Suprapubic skin (tissue), 3 donors: ENCODE data around the gene FASTKD3.

ENCODE experiments used
- POLR2A ChIP-seq, 2 donors: fragments of 450-650 bp; IDR thresholded peaks; one replicate each; pipeline ENCODE4 v1.6.1; 2017; ENCODE audit warnings: antibody characterized with exemption in 2 of 2, mild to moderate bottlenecking in 2 of 2, moderate library complexity in 2 of 2
- TF ChIP-seq, protein P1 (sequence below), 2 donors: fragments of 200-600 bp in 1 of 2; fragments of 450-650 bp in 1 of 2; sonication (generic) in 1 of 2; IDR thresholded peaks; one replicate each; pipeline ENCODE4 v1.5.1; 2016 to 2019; ENCODE audit warnings: antibody characterized with exemption in 2 of 2, mild to moderate bottlenecking in 1 of 2, moderate library complexity in 1 of 2

DNA sequence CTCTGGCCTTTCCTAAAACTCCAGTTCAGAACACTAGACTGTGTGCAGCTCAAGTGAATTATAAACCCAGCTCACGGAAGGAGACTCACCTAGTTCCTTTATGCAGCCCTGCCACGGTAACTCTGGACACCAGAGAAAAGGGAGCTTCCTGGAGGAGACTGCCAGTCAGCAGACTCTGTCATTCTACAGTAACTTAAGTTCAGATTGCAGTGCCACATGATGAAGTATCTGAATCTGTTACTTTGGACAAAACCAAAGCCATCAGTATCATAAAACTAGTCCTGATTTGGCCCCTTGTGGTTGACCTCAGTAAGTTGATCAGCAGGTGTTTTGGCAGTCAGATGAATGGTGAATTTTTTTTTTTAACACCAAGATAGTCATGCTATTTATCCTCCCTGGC is 2.8 kb upstream of the FASTKD3 start:
- TF ChIP-seq, protein P1, sequence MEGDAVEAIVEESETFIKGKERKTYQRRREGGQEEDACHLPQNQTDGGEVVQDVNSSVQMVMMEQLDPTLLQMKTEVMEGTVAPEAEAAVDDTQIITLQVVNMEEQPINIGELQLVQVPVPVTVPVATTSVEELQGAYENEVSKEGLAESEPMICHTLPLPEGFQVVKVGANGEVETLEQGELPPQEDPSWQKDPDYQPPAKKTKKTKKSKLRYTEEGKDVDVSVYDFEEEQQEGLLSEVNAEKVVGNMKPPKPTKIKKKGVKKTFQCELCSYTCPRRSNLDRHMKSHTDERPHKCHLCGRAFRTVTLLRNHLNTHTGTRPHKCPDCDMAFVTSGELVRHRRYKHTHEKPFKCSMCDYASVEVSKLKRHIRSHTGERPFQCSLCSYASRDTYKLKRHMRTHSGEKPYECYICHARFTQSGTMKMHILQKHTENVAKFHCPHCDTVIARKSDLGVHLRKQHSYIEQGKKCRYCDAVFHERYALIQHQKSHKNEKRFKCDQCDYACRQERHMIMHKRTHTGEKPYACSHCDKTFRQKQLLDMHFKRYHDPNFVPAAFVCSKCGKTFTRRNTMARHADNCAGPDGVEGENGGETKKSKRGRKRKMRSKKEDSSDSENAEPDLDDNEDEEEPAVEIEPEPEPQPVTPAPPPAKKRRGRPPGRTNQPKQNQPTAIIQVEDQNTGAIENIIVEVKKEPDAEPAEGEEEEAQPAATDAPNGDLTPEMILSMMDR (IDR thresholded peaks at IDR 0.05) = no peak
- no peak for TF ChIP-seq POLR2A (IDR thresholded peaks at IDR 0.05)
